Peyer's patch (tissue), 4 donors: ENCODE measurements around the gene ATG2B.

Source experiments
- POLR2A ChIP-seq, 2 donors: fragments of 450-650 bp; IDR thresholded peaks; one replicate each; pipeline ENCODE4 v1.5.1; 2017; ENCODE audit warnings: antibody characterized with exemption in 2 of 2, mild to moderate bottlenecking in 2 of 2, moderate library complexity in 2 of 2
- TF ChIP-seq, protein P1 (sequence below), 6 experiments: fragments of 450-650 bp in 4 of 6; fragments of 200-600 bp in 2 of 6; sonication (generic) in 1 of 6; IDR thresholded peaks; one replicate each; pipeline ENCODE4 v1.5.1; 2017 to 2019; ENCODE audit warnings: antibody characterized with exemption in 6 of 6, mild to moderate bottlenecking in 3 of 6, moderate library complexity in 1 of 6

DNA sequence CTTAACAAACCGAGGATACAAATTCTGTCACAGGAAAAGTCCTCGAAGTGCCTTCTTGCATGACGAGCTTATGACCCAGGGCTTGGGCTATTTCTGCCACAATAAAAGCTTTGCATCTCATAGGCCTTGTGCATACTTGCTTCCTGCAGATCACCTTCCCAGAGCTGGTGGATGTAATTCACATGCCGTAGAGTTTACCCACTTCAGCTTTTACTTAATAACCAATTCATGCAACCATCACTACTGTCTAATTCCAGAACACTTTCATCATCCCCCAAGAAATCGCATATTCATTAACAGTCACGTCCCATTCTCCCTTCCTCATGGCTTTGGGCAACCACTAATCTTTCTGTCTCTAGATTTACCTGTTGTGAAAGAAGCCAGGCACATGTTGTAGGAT is 116.1 kb downstream of the ATG2B start:
- TF ChIP-seq, protein P1, sequence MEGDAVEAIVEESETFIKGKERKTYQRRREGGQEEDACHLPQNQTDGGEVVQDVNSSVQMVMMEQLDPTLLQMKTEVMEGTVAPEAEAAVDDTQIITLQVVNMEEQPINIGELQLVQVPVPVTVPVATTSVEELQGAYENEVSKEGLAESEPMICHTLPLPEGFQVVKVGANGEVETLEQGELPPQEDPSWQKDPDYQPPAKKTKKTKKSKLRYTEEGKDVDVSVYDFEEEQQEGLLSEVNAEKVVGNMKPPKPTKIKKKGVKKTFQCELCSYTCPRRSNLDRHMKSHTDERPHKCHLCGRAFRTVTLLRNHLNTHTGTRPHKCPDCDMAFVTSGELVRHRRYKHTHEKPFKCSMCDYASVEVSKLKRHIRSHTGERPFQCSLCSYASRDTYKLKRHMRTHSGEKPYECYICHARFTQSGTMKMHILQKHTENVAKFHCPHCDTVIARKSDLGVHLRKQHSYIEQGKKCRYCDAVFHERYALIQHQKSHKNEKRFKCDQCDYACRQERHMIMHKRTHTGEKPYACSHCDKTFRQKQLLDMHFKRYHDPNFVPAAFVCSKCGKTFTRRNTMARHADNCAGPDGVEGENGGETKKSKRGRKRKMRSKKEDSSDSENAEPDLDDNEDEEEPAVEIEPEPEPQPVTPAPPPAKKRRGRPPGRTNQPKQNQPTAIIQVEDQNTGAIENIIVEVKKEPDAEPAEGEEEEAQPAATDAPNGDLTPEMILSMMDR (IDR thresholded peaks at IDR 0.05) = no peak
- no peak for TF ChIP-seq POLR2A (IDR thresholded peaks at IDR 0.05)
